Measurements from ENCODE around the gene TFB1M. TPM values are rescaled to one million over a fixed set of nuclear protein-coding genes. Genes with fewer than 3 reads are reported as not detected.

The TFB1M gene
- total and polyA plus RNA-seq, 9 of the 15 experiments (the other 6 are each of a cell fraction or from before 2014, with no cell fraction given), result 34.6 to 145 (median 40.4) TPM

GRCh38 chr6:155314773-155315515, 660 bp upstream of the TFB1M start (continued):
- TF ChIP-seq ETV6 (IDR thresholded peaks at IDR 0.05; ENCODE audit: borderline replicate concordance in 1 of 2, low read depth in 2 of 2, low read length in 1 of 2) (no peak), ETV6 (CRISPR knock-in tag; IDR thresholded peaks at IDR 0.05; ENCODE audit: borderline replicate concordance) (peak; percentile 58; the same call in 1 of the 2 replicates), PTRF (tag; IDR thresholded peaks at IDR 0.05) (no peak), NFE2 (IDR thresholded peaks at IDR 0.05; ENCODE audit: low read depth) (no peak), ZNF511 (CRISPR knock-in tag; IDR thresholded peaks at IDR 0.05) (no peak), RAD21 (CRISPR knock-in tag; conservative IDR thresholded peaks at IDR 0.05 in 1 of 2, IDR thresholded peaks at IDR 0.05 in 1 of 2) (peak in 1 of 2 experiments; percentile 20; a peak in 2 of 4 replicates), SMAD3 (CRISPR knock-in tag; conservative IDR thresholded peaks at IDR 0.05) (0 out of 2 replicates have a peak, but pooled peaks have one; percentile 21), ATF2 (CRISPR knock-in tag; IDR thresholded peaks at IDR 0.05) (no peak), FOS (IDR thresholded peaks at IDR 0.05; ENCODE audit: extremely low read depth, insufficient read length) (no peak), ZNF212 (CRISPR knock-in tag; IDR thresholded peaks at IDR 0.05) (no peak), NONO (IDR thresholded peaks at IDR 0.05; ENCODE audit: low read depth in 2 of 2, low read length in 1 of 2) (no peak), RFX5 (IDR thresholded peaks at IDR 0.05; ENCODE audit: low read depth, low read length) (no peak), ZBTB49 (CRISPR knock-in tag; IDR thresholded peaks at IDR 0.05; ENCODE audit: borderline replicate concordance) (no peak), SIN3B (IDR thresholded peaks at IDR 0.05; ENCODE audit: low read depth) (no peak; the same call in 1 of the 2 replicates), SMC3 (conservative IDR thresholded peaks at IDR 0.05; ENCODE audit: insufficient read depth, low read depth, low read length) (no peak), ZFPM2 (CRISPR knock-in tag; IDR thresholded peaks at IDR 0.05) (no peak), E2F1 (CRISPR knock-in tag; IDR thresholded peaks at IDR 0.05) (no peak), KAT2B (IDR thresholded peaks at IDR 0.05; ENCODE audit: low read depth, low read length) (no peak), POLR3G (IDR thresholded peaks at IDR 0.05; ENCODE audit: extremely low read depth, insufficient read length, insufficient replicate concordance) (no peak), NR4A1 (CRISPR knock-in tag; IDR thresholded peaks at IDR 0.05) (no peak), NR4A1 (tag; IDR thresholded peaks at IDR 0.05) (peak; percentile 62; the same call in 1 of the 2 replicates), HSF4 (CRISPR knock-in tag; IDR thresholded peaks at IDR 0.05; ENCODE audit: borderline replicate concordance) (no peak)
